ENCODE results near the gene CRIM1.

The CRIM1 gene

GRCh38 chr2:36352701-36353100, 2.9 kb upstream of the CRIM1 start:
- Histone ChIP-seq H3K4me3 (ENCODE audit: low read length, poor library complexity, severe bottlenecking) (no peak overlapping the region), H3K79me2 (ENCODE audit: insufficient read depth, low read length) (no peaks in the 10 kb centered on the region), H3K27me3 (ENCODE audit: insufficient read depth, low read length, poor library complexity, severe bottlenecking) (no peaks in the 10 kb centered on the region), H3K4me1 (ENCODE audit: insufficient read depth, low read length, poor library complexity, severe bottlenecking) (peaks cover 7% of the 10 kb centered on the region), H2AFZ (ENCODE audit: low read length) (no peak overlapping the region), H3F3A (ENCODE audit: low read depth) (peaks cover 4% of the 10 kb centered on the region; the same call in 1 of the 2 replicates), H3K9me3 (ENCODE audit: insufficient read depth, low read depth, low read length) (no peaks in the 10 kb centered on the region), H3K36me3 (ENCODE audit: insufficient read depth, low read length) (no peaks in the 10 kb centered on the region), H4K20me1 (ENCODE audit: insufficient read depth, low read length, poor library complexity, severe bottlenecking) (no peaks in the 10 kb centered on the region), H3K9ac (ENCODE audit: low read depth, low read length, poor library complexity, severe bottlenecking) (no peak overlapping the region), H3K4me2 (ENCODE audit: low read depth, low read length, poor library complexity, severe bottlenecking) (no peak overlapping the region), H3K9me2 (replicated peaks; ENCODE audit: low read depth, low read length) (no peaks in the 10 kb centered on the region)
- TF ChIP-seq, protein P1, sequence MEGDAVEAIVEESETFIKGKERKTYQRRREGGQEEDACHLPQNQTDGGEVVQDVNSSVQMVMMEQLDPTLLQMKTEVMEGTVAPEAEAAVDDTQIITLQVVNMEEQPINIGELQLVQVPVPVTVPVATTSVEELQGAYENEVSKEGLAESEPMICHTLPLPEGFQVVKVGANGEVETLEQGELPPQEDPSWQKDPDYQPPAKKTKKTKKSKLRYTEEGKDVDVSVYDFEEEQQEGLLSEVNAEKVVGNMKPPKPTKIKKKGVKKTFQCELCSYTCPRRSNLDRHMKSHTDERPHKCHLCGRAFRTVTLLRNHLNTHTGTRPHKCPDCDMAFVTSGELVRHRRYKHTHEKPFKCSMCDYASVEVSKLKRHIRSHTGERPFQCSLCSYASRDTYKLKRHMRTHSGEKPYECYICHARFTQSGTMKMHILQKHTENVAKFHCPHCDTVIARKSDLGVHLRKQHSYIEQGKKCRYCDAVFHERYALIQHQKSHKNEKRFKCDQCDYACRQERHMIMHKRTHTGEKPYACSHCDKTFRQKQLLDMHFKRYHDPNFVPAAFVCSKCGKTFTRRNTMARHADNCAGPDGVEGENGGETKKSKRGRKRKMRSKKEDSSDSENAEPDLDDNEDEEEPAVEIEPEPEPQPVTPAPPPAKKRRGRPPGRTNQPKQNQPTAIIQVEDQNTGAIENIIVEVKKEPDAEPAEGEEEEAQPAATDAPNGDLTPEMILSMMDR (conservative IDR thresholded peaks at IDR 0.05; ENCODE audit: low read length): no peak
- TF ChIP-seq EZH2phosphoT487 (IDR thresholded peaks at IDR 0.05; ENCODE audit: borderline replicate concordance): no peak

DNA sequence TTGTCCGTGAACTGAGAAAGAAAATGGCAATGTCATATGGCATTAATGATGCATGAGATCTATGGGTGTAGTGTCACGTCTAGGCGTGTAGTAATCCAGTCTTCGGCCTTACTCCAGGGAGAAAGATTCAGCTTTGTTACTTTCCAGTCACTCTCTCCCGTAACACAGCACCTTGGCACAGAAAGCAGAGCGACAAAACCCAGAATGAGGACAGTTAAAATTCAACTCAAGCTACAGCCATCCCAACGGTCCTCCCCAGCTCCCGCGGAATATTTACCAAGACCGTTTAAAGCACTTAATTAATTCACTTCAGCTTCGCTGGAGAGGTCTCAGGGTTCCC, 797 bp upstream of the CRIM1 start:
- H3K4me2 ChIP-seq (ENCODE audit: low read depth, low read length, poor library complexity, severe bottlenecking): no peak overlapping the region
- H4K20me1 ChIP-seq (ENCODE audit: insufficient read depth, low read length, poor library complexity, severe bottlenecking): no peaks in the 10 kb centered on the region
- no peak overlapping the region for H3K9ac ChIP-seq (ENCODE audit: low read depth, low read length, poor library complexity, severe bottlenecking)

GRCh38 chr2:36355890-36356297, 316 bp downstream of the CRIM1 start:
- Histone ChIP-seq H3K9ac (ENCODE audit: low read depth, low read length, poor library complexity, severe bottlenecking) (no peak overlapping the region), H3K4me2 (ENCODE audit: low read depth, low read length, poor library complexity, severe bottlenecking) (peak overlapping the region; percentile 82), H3K36me3 (ENCODE audit: insufficient read depth, low read length) (no peaks in the 10 kb centered on the region), H3K4me3 (ENCODE audit: low read length, poor library complexity, severe bottlenecking) (peak overlapping the region; percentile 75), H3F3A (ENCODE audit: low read depth) (peaks cover 4% of the 10 kb centered on the region; the same call in 1 of the 2 replicates), H3K27me3 (ENCODE audit: insufficient read depth, low read length, poor library complexity, severe bottlenecking) (no peaks in the 10 kb centered on the region), H3K9me3 (ENCODE audit: insufficient read depth, low read depth, low read length) (no peaks in the 10 kb centered on the region), H3K4me1 (ENCODE audit: insufficient read depth, low read length, poor library complexity, severe bottlenecking) (peaks cover 8% of the 10 kb centered on the region), H3K79me2 (ENCODE audit: insufficient read depth, low read length) (no peaks in the 10 kb centered on the region), H3K9me2 (replicated peaks; ENCODE audit: low read depth, low read length) (no peaks in the 10 kb centered on the region), H2AFZ (ENCODE audit: low read length) (no peak overlapping the region), H4K20me1 (ENCODE audit: insufficient read depth, low read length, poor library complexity, severe bottlenecking) (no peaks in the 10 kb centered on the region)
- TF ChIP-seq EZH2phosphoT487 (IDR thresholded peaks at IDR 0.05; ENCODE audit: borderline replicate concordance): no peak
- TF ChIP-seq, protein P1 (conservative IDR thresholded peaks at IDR 0.05; ENCODE audit: low read length): no peak

More for the DNA sequence above, 797 bp upstream of the CRIM1 start:
- Histone ChIP-seq H3K27me3 (ENCODE audit: insufficient read depth, low read length, poor library complexity, severe bottlenecking) (no peaks in the 10 kb centered on the region), H3K36me3 (ENCODE audit: insufficient read depth, low read length) (no peaks in the 10 kb centered on the region), H3K9me3 (ENCODE audit: insufficient read depth, low read depth, low read length) (no peaks in the 10 kb centered on the region), H3K4me1 (ENCODE audit: insufficient read depth, low read length, poor library complexity, severe bottlenecking) (peaks cover 8% of the 10 kb centered on the region), H3K4me3 (ENCODE audit: low read length, poor library complexity, severe bottlenecking) (no peak overlapping the region), H2AFZ (ENCODE audit: low read length) (no peak overlapping the region), H3K79me2 (ENCODE audit: insufficient read depth, low read length) (no peaks in the 10 kb centered on the region), H3K9me2 (replicated peaks; ENCODE audit: low read depth, low read length) (no peaks in the 10 kb centered on the region), H3F3A (ENCODE audit: low read depth) (peaks cover 4% of the 10 kb centered on the region; the same call in 1 of the 2 replicates)
- no peak for TF ChIP-seq EZH2phosphoT487 (IDR thresholded peaks at IDR 0.05; ENCODE audit: borderline replicate concordance)
- TF ChIP-seq, protein P1 (conservative IDR thresholded peaks at IDR 0.05; ENCODE audit: low read length): no peak

Measured in Loucy (cell line).